Parathyroid adenoma (tissue), 2 donors: ENCODE data around the gene TCAIM.

ENCODE experiments used
- H2AFZ ChIP-seq: fragments of 300-600 bp; sonication (generic); one replicate; pipeline ENCODE4 v1.7.0; 2017; ENCODE audit warnings: antibody characterized with exemption, mild to moderate bottlenecking
- H3K27ac ChIP-seq: fragments of 300-600 bp; sonication (generic); one replicate; pipeline ENCODE4 v1.7.0; 2017
- H3K27me3 ChIP-seq: fragments of 300-600 bp; sonication (generic); one replicate; pipeline ENCODE4 v1.7.0; 2017; ENCODE audit warnings: low read length; ENCODE audit not compliant: control insufficient read depth, insufficient read depth
- H3K36me3 ChIP-seq: fragments of 300-600 bp; sonication (generic); one replicate; pipeline ENCODE4 v1.7.0; 2017; ENCODE audit warnings: low read length; ENCODE audit not compliant: control insufficient read depth, insufficient read depth
- H3K4me1 ChIP-seq: fragments of 300-600 bp; sonication (generic); one replicate; pipeline ENCODE4 v1.7.0; 2017; ENCODE audit warnings: control low read depth
- H3K4me2 ChIP-seq: fragments of 300-600 bp; sonication (generic); one replicate; pipeline ENCODE4 v1.7.0; 2017; ENCODE audit warnings: low read length
- H3K4me3 ChIP-seq: fragments of 300-600 bp; sonication (generic); one replicate; pipeline ENCODE4 v1.7.0; 2017; ENCODE audit warnings: low read depth, low read length
- H3K79me2 ChIP-seq: fragments of 300-600 bp; sonication (generic); one replicate; pipeline ENCODE4 v1.7.0; 2017; ENCODE audit warnings: control low read depth
- H3K9ac ChIP-seq: fragments of 300-600 bp; sonication (generic); one replicate; pipeline ENCODE4 v1.7.0; 2017; ENCODE audit warnings: mild to moderate bottlenecking
- H3K9me3 ChIP-seq: fragments of 300-600 bp; sonication (generic); one replicate; pipeline ENCODE4 v1.7.0; 2017; ENCODE audit warnings: low read length; ENCODE audit not compliant: control insufficient read depth
- TF ChIP-seq, protein P1 (sequence below): fragments of 300-600 bp; sonication (generic); IDR thresholded peaks from one replicate; pipeline ENCODE4 v1.7.0; 2017; ENCODE audit warnings: antibody characterized with exemption, mild to moderate bottlenecking
- donor health status: primary hyperparathyroidism.

TCAIM gene

DNA sequence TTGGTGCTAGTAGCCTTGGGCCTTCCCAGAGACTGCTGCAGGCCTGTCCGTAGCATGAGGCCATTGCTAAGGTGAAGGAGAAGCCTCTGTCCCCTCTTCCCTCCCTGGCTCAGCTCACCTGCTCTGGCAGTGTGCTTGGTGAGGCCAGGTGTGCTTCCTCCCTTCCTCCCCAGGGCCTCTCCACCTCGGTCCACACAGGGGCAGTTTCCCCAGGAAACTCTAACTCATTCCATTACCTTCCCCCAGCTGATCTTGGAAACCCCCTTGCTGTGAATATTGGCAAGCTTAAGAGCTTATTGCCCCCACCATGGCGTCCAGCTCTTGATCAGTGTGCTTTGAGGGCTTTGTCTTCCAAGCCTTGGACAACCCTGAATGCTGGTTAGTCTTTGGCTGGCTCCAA lies 86.2 kb downstream of the TCAIM start:
- no peaks in the 10 kb centered on the region for H3K4me1 ChIP-seq

GRCh38 chr3:44427683-44428082 lies 89.1 kb downstream of the TCAIM start:
- Histone ChIP-seq H3K4me3 (no peak overlapping the region), H3K4me2 (no peak overlapping the region), H3K79me2 (no peaks in the 10 kb centered on the region), H3K9me3 (no peaks in the 10 kb centered on the region), H3K4me1 (no peaks in the 10 kb centered on the region), H3K27me3 (no peaks in the 10 kb centered on the region), H2AFZ (no peak overlapping the region), H3K9ac (no peak overlapping the region), H3K27ac (no peak overlapping the region), H3K36me3 (no peaks in the 10 kb centered on the region)
- TF ChIP-seq, protein P1, sequence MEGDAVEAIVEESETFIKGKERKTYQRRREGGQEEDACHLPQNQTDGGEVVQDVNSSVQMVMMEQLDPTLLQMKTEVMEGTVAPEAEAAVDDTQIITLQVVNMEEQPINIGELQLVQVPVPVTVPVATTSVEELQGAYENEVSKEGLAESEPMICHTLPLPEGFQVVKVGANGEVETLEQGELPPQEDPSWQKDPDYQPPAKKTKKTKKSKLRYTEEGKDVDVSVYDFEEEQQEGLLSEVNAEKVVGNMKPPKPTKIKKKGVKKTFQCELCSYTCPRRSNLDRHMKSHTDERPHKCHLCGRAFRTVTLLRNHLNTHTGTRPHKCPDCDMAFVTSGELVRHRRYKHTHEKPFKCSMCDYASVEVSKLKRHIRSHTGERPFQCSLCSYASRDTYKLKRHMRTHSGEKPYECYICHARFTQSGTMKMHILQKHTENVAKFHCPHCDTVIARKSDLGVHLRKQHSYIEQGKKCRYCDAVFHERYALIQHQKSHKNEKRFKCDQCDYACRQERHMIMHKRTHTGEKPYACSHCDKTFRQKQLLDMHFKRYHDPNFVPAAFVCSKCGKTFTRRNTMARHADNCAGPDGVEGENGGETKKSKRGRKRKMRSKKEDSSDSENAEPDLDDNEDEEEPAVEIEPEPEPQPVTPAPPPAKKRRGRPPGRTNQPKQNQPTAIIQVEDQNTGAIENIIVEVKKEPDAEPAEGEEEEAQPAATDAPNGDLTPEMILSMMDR = no peak

More for the DNA sequence above, 86.2 kb downstream of the TCAIM start:
- no peaks in the 10 kb centered on the region for H3K36me3 ChIP-seq
- TF ChIP-seq, protein P1 = no peak
- H3K79me2 ChIP-seq = no peaks in the 10 kb centered on the region
- H3K9me3 ChIP-seq = no peaks in the 10 kb centered on the region
- H3K4me2 ChIP-seq = no peak overlapping the region
- no peak overlapping the region for H2AFZ ChIP-seq
- H3K9ac ChIP-seq = no peak overlapping the region
- no peak overlapping the region for H3K27ac ChIP-seq
- no peak overlapping the region for H3K4me3 ChIP-seq
- no peaks in the 10 kb centered on the region for H3K27me3 ChIP-seq

DNA sequence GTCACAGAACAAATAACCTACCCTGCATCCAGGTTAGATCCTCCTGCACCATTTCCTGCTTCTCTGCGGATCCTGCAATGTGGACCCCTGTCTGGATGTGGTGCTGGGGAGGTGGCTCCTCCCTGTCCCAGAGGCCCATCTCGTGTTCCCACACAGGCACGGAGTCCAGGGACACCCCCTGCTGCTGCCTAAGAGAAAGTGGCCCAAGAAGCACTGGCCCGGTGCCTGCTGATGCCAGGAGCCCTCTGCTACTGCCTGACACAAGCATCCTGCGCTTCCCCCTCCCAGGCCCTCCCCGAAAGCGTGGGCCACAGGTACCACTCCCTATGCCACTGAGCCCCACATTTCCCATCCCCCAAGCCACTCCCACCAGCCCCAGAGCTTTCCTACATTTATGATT lies 90.3 kb downstream of the TCAIM start:
- no peak overlapping the region for H3K9ac ChIP-seq
- H3K36me3 ChIP-seq = no peaks in the 10 kb centered on the region
- H3K9me3 ChIP-seq = no peaks in the 10 kb centered on the region
- H3K4me1 ChIP-seq = no peaks in the 10 kb centered on the region
- H3K4me3 ChIP-seq = no peak overlapping the region
- TF ChIP-seq, protein P1 = no peak
- H3K27ac ChIP-seq = no peak overlapping the region
- H2AFZ ChIP-seq = no peak overlapping the region
- no peaks in the 10 kb centered on the region for H3K79me2 ChIP-seq
- H3K4me2 ChIP-seq = no peak overlapping the region
- H3K27me3 ChIP-seq = no peaks in the 10 kb centered on the region

- Histone ChIP-seq H3K9ac (no peak overlapping the region), H2AFZ (no peak overlapping the region), H3K27ac (no peak overlapping the region), H3K4me3 (no peak overlapping the region), H3K4me1 (no peaks in the 10 kb centered on the region), H3K4me2 (no peak overlapping the region), H3K9me3 (no peaks in the 10 kb centered on the region), H3K27me3 (no peaks in the 10 kb centered on the region), H3K36me3 (no peaks in the 10 kb centered on the region), H3K79me2 (no peaks in the 10 kb centered on the region)
- TF ChIP-seq, protein P1 = no peak
Observed at GRCh38 chr3:44429459-44429858, 90.9 kb downstream of the TCAIM start.

GRCh38 chr3:44430466-44430865 lies 91.9 kb downstream of the TCAIM start:
- Histone ChIP-seq H3K9ac (no peak overlapping the region), H3K27ac (no peak overlapping the region), H3K36me3 (no peaks in the 10 kb centered on the region), H3K4me2 (no peak overlapping the region), H3K27me3 (no peaks in the 10 kb centered on the region), H3K9me3 (no peaks in the 10 kb centered on the region), H2AFZ (no peak overlapping the region), H3K4me3 (no peak overlapping the region), H3K79me2 (no peaks in the 10 kb centered on the region), H3K4me1 (no peaks in the 10 kb centered on the region)
- TF ChIP-seq, protein P1 = no peak
